GM18861 (cell line): ENCODE measurements around the gene TPK1.

Experiments used
- ATAC-seq: cut with Tn5 transposase; IDR thresholded peaks from one replicate; pipeline ENCODE4 v1.9.1; 2021; ENCODE audit not compliant: unreplicated experiment

TPK1 gene

DNA sequence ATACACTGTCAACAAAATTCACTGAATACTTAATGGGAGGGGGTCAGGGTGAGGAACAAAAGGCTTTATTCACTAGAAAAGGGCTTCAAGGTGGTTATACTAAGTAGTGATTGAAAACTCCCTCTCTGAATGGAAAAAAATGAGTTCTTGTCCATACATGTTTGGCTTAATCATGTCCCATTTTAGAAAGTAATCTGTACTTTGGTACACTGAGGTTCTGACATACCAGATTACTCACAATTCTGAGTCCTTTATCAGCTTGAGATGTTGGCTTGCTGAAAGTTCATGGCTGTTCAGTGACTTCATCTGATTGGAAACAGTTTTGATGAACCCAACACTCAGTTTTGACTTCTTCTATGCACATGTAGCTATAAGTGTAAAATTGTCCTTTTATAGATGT, 419.5 kb downstream of the TPK1 start:
- ATAC-seq, result no peak

DNA sequence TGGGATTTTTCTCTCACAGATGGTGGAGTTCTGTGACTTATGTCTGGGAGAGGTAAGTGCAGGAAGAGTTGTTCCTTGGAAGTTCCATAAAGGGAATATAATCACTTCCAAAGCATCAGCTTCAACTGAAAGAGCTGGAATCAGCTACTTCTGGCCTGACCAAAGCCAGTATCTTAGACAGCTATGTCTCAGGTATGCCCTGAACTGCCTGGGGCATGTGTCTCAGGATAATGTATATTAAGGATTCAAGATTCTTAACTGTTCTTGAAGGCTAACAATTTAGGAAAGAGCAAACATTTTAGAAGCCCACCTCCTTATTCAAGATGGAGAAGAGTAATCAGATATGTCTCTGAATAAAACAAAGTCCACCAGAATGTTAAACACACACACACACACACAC, 420.0 kb downstream of the TPK1 start:
- ATAC-seq, result no peak

DNA sequence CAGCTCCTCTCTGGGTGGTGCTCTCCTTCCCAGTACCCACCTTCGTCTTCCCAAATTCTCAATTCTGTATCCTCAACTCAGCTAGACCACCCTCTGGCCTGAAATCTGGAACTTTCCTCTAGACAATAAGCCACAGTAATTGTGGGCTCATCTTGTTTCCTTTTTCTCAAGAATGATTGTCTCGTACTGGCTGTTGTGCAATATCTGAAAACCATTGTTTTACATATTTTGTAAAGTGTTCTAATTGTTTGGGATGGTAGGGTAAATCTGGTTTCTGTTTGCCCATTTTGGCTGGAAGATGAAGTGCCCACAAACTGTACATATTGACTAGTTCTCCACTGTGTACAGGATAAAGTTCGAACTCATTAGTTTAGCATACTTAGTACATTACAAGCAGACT, 421.0 kb downstream of the TPK1 start:
- ATAC-seq, result no peak

DNA sequence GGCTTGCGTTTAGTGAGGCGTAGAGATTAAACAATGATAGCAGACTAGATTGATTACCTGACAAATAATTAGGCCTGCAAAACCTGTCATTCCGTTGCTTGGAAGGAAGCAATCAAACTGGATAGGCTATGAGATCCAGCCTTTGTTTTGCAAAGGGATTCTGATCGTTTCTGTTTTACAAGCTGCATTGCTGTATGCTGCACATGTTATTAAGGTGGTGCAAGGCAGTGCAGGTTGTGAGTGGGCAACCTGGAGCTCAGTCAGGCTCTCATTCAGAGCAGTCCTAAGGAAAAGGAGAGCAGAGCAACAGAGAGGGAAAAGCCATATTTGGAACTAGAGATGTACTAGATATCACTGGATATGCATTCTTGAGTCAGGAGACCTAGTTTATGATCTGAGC, 425.4 kb downstream of the TPK1 start:
- ATAC-seq, result no peak

DNA sequence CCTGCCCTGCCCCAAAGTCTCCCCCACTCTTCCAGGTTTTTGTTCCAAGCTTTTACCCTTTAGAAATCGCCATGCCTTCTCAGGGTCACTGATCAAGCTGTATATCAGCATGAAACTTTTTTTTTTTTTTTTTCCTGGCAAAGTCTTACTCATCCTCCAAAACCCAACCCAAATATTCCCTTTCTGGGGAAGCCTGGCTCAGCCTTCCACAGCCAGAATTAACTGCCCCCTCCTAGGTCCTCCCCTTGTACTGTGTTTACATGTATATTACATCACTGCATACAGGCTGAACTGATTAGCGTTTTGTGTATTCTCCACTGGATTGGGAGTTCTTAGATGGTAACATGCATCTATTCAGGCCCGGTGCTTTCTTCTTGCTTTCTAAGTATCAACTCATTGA, 427.7 kb downstream of the TPK1 start:
- ATAC-seq, result no peak

DNA sequence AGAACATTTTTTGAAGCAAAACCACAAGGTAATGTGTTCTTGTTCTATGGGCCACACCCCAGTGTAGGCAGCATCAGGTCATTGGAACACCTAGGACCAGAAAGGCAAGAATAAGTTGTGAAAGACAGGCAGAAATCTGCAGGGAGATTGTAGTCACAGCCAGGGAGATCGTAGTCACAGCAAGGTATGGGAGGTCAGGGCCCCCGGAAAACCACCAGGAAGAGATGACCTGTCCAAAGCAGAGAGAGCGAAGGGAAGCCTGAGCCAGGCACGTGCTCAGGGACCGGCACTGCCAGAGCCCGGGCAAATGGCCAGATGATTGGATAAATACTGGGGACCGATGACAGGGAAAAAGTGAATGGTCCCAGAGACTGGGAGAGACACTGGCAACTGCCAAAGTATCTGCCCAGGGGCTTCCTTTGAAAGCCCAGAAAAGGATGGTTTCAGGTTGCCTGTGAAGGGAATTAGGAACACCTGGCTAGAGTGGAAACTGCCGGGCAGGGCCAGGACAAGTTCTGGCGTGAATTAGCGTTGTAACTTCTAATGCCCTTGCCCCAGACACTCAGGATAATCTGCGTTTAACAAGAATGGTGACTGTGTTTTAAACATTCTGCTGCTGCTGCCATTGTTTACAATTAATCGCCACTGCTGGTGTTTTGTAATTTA, 428.5 kb downstream of the TPK1 start:
- no peak for ATAC-seq

DNA sequence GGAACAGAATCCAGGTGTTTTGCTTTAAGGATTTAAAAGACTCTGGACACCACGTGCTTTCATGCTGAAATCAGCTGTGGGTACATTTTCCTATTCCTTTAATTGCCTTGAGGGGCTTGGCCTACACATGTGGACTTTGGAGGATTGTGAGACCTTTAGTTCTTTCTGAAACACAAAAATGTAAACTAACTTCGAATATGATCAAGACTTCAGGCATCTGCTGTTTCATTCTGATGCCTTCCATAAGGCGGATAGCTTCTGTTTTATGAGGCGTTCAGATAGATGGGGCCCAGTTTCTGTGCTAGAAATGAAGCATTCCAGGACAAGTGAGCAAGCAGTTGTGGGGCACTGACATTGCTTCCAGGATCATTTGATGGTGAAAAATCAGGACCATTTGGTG, 430.9 kb downstream of the TPK1 start:
- ATAC-seq, result no peak

DNA sequence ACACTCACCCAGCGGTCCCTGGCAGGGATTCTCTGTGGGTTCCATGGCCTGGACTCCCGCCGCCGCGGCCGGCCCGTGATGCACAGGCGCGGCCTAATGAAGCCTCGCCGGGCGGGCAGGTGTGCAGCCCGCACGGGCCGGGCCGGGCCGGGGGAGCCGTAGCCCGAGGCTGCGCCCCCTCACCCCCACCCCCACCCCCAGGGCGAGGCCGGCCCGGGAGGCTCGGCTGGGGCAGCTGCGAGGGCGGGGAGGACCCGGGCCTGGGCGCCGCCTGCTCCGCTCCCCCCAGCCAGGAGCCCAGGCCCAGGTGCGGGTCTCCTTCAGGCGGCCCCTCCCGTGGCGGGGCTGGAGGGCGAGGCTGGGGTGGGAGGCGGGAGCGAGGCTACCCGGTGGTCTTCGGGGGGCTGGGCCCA, 432.2 kb downstream of the TPK1 start, which contains the start of gene NOBOX:
NOBOX (minus strand) TSS at position 45 of the 413 bp plus-strand sequence.
- no peak for ATAC-seq

DNA sequence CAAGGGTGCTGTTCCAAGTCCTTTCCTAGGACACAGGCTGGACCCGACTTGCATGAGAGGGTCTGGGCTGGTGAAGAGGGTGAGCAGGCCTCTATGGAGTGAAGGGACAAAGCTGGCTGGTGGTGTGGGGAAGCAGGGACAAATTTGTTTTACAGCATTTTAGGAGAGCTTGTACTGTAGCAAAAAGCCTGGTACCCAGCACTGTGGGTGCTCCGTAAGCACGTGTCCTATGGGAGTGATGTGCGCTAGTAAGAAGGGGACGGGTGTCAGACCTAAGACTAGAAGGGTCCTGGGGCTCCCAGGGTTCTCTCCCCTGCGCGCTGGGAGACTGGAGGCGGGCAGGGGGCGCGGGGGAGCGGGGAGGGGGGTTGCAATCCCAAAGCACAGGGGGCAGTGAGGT, 432.8 kb downstream of the TPK1 start:
- no peak for ATAC-seq
